Gastroesophageal sphincter (tissue), 4 donors: Measurements from ENCODE around the gene OPCML. TPM values are rescaled to one million over a fixed set of nuclear protein-coding genes. Genes with fewer than 3 reads are reported as not detected.
A peak's percentile ranks its signal among the peaks of the same experiment; 100 is the strongest.

Source experiments
- ATAC-seq: fragments of 150-250 bp; one replicate; pipeline ENCODE4 v1.9.1; 2016; ENCODE audit warnings: mild to moderate bottlenecking, moderate library complexity
- H3K27ac ChIP-seq, 4 donors: fragments of 200-600 bp; sonication (generic) in 3 of 4; 1 replicate in 3 of 4; 2 replicates in 1 of 4; pipeline ENCODE4 v1.5.1; 2016 to 2019
- H3K27me3 ChIP-seq: fragments of 200-600 bp; sonication (generic); one replicate; pipeline ENCODE4 v1.5.1; 2019
- H3K36me3 ChIP-seq, 2 donors: fragments of 200-600 bp; sonication (generic); one replicate each; pipeline ENCODE4 v1.5.1; 2019; ENCODE audit warnings: control low read depth in 1 of 2
- H3K4me1 ChIP-seq, 3 donors: fragments of 200-600 bp; sonication (generic); 1 replicate in 2 of 3; 2 replicates in 1 of 3; pipeline ENCODE4 v1.5.1; 2016 to 2019; ENCODE audit warnings: control low read depth in 2 of 3
- H3K4me3 ChIP-seq, 2 donors: fragments of 200-600 bp; sonication (generic); one replicate each; pipeline ENCODE4 v1.5.1; 2019; ENCODE audit warnings: mild to moderate bottlenecking in 1 of 2, moderate library complexity in 1 of 2
- H3K9me3 ChIP-seq, 3 donors: fragments of 200-600 bp; sonication (generic); one replicate each; pipeline ENCODE4 v1.5.1; 2017 to 2019; ENCODE audit warnings: control low read depth in 2 of 3
- CTCF ChIP-seq, 4 experiments: fragments of 200-600 bp in 2 of 4; fragments of 450-650 bp in 2 of 4; sonication (generic) in 1 of 4; IDR thresholded peaks; one replicate each; pipeline ENCODE4 v1.5.1; 2017 to 2019; ENCODE audit warnings: antibody characterized with exemption in 4 of 4, mild to moderate bottlenecking in 2 of 4, moderate library complexity in 2 of 4
- EP300 ChIP-seq: sonication (generic); formaldehyde crosslinking; IDR thresholded peaks from one replicate; pipeline ENCODE4 v1.6.1; 2017; ENCODE audit warnings: antibody characterized with exemption, mild to moderate bottlenecking
- POLR2A ChIP-seq, 2 donors: fragments of 450-650 bp; IDR thresholded peaks; one replicate each; pipeline ENCODE4 v1.6.1; 2017; ENCODE audit warnings: antibody characterized with exemption in 2 of 2, mild to moderate bottlenecking in 2 of 2, moderate library complexity in 1 of 2
- POLR2AphosphoS5 ChIP-seq: sonication (generic); formaldehyde crosslinking; IDR thresholded peaks from one replicate; pipeline ENCODE4 v1.6.1; 2017; ENCODE audit warnings: antibody characterized with exemption
- WGBS, 2 donors: methylation state at CpG; one replicate each; pipeline ENCODE4 v1.1.5; 2018; ENCODE audit warnings: low coverage in 1 of 2; 5-methylcytosine and 5-hydroxymethylcytosine counted together
- total RNA-seq, 4 donors: library from RNA; depleted of rRNA; stranded (reverse); fragments of >200 nt; gene quantifications; one replicate each; pipeline ENCODE4 v1.1.0, GENCODE V29; 2016

The OPCML gene
- total RNA-seq, 4 donors from 2014 or later = 0.13 to 0.93 (median 0.33) TPM

GRCh38 chr11:133504906-133505305 lies 27.4 kb downstream of the OPCML start:
- WGBS, 2 donors = 30 to 58% methylated on average over 2 to 4 of the region's 8 CpGs

GRCh38 chr11:133503776-133504175 lies 28.5 kb downstream of the OPCML start:
- no peak for ATAC-seq
- Histone ChIP-seq H3K27ac (no peak overlapping the region), H3K4me1 (no peaks in the 10 kb centered on the region), H3K27me3 (peaks cover 47% of the 10 kb centered on the region), H3K36me3 (no peaks in the 10 kb centered on the region), H3K9me3 (no peaks in the 10 kb centered on the region), H3K4me3 (no peak overlapping the region)
- 50 to 74% methylated on average over 3 to 5 of the region's 5 CpGs for WGBS, 2 donors
- TF ChIP-seq POLR2A (IDR thresholded peaks at IDR 0.05) (no peak), POLR2AphosphoS5 (no peak), EP300 (no peak), CTCF (IDR thresholded peaks at IDR 0.05) (no peak)

More at GRCh38 chr11:133504906-133505305, 27.4 kb downstream of the OPCML start:
- H3K9me3 ChIP-seq = no peaks in the 10 kb centered on the region
- H3K27me3 ChIP-seq = peaks cover 52% of the 10 kb centered on the region
- TF ChIP-seq EP300 (no peak), POLR2AphosphoS5 (no peak), POLR2A (IDR thresholded peaks at IDR 0.05) (no peak), CTCF (IDR thresholded peaks at IDR 0.05) (no peak)
- H3K27ac ChIP-seq = no peak overlapping the region
- no peaks in the 10 kb centered on the region for H3K4me1 ChIP-seq
- no peak overlapping the region for H3K4me3 ChIP-seq
- H3K36me3 ChIP-seq = no peaks in the 10 kb centered on the region
- ATAC-seq = no peak

GRCh38 chr11:133503236-133503635 lies 29.1 kb downstream of the OPCML start:
- H3K36me3 ChIP-seq = no peaks in the 10 kb centered on the region
- H3K4me3 ChIP-seq = no peak overlapping the region
- no peaks in the 10 kb centered on the region for H3K9me3 ChIP-seq
- 0 to 22% methylated on average over 1 of the region's 2 CpGs for WGBS, 2 donors
- no peak for TF ChIP-seq CTCF (IDR thresholded peaks at IDR 0.05)
- peaks cover 50% of the 10 kb centered on the region for H3K27me3 ChIP-seq
- H3K27ac ChIP-seq = no peak overlapping the region
- no peaks in the 10 kb centered on the region for H3K4me1 ChIP-seq
- no peak for ATAC-seq

GRCh38 chr11:133501643-133502539 lies 30.4 kb downstream of the OPCML start:
- no peaks in the 10 kb centered on the region for H3K36me3 ChIP-seq
- TF ChIP-seq POLR2AphosphoS5 = no peak
- no peak for TF ChIP-seq CTCF (IDR thresholded peaks at IDR 0.05)
- no peak for TF ChIP-seq POLR2A (IDR thresholded peaks at IDR 0.05)
- TF ChIP-seq EP300 = no peak
- H3K4me1 ChIP-seq = no peaks in the 10 kb centered on the region
- H3K4me3 ChIP-seq = no peak overlapping the region
- 16 to 40% methylated on average over 5 to 11 of the region's 24 CpGs for WGBS, 2 donors
- peaks cover 54% of the 10 kb centered on the region for H3K27me3 ChIP-seq
- ATAC-seq = peak; percentile 34
- no peaks in the 10 kb centered on the region for H3K9me3 ChIP-seq
- H3K27ac ChIP-seq = no peak overlapping the region

GRCh38 chr11:133500936-133501335 lies 31.4 kb downstream of the OPCML start:
- TF ChIP-seq POLR2A (IDR thresholded peaks at IDR 0.05) (no peak), CTCF (IDR thresholded peaks at IDR 0.05) (no peak), POLR2AphosphoS5 (no peak), EP300 (no peak)
- no peaks in the 10 kb centered on the region for H3K4me1 ChIP-seq
- no peaks in the 10 kb centered on the region for H3K36me3 ChIP-seq
- 53 to 54% methylated on average over 3 to 8 of the region's 11 CpGs for WGBS, 2 donors
- H3K27ac ChIP-seq = no peak overlapping the region
- H3K27me3 ChIP-seq = peaks cover 54% of the 10 kb centered on the region
- H3K4me3 ChIP-seq = no peak overlapping the region
- H3K9me3 ChIP-seq = no peaks in the 10 kb centered on the region
- no peak for ATAC-seq
